GM18870 (cell line): ENCODE measurements around the gene SPON1.
"Not testable (repeated sequence)": the region's sequence is repeated elsewhere in the genome, so short reads cannot be mapped to it uniquely, and the experiment has no call there.

Source experiments
- ATAC-seq: cut with Tn5 transposase; IDR thresholded peaks from one replicate; pipeline ENCODE4 v1.9.1; 2021; ENCODE audit warnings: moderate library complexity; ENCODE audit not compliant: unreplicated experiment

SPON1 gene

DNA sequence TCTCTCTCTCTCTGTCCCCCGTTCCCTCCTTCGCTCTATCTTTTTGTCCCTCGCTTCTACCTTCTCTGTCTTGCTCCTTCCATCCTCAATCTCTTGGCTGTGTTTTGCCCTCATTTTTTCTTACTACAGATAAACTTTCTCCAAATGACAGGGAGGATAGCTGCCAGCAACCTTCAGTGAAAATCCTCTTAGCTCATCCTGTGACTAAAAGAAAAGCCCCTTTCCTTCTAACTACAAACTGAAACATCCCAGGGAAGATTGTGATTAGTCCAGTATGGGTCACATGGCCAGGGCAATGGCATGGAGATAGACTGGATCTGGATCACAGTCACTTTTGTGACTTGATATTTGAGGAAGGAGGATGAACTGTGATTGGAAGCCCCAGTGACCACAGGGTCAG is 10.4 kb downstream of the SPON1 start:
- no peak for ATAC-seq

DNA sequence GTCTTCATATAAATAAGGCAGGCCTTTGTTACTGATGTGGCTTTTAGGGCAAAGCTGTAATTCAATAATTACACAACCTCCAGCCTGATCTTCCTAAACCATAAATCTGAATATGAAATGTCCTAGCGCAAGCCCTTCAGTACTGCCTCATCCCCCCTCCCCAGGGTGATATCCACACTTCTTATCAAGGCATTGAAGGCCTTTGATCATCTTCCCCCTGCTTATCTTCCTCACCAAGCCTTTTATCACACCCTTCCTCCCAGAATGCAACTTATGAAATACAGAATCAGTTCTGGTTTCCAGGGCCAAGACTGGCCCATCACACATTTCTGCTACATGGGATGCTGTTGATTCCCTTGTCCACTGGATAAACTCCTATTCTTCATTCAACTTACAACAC is 12.1 kb downstream of the SPON1 start:
- ATAC-seq: no peak

DNA sequence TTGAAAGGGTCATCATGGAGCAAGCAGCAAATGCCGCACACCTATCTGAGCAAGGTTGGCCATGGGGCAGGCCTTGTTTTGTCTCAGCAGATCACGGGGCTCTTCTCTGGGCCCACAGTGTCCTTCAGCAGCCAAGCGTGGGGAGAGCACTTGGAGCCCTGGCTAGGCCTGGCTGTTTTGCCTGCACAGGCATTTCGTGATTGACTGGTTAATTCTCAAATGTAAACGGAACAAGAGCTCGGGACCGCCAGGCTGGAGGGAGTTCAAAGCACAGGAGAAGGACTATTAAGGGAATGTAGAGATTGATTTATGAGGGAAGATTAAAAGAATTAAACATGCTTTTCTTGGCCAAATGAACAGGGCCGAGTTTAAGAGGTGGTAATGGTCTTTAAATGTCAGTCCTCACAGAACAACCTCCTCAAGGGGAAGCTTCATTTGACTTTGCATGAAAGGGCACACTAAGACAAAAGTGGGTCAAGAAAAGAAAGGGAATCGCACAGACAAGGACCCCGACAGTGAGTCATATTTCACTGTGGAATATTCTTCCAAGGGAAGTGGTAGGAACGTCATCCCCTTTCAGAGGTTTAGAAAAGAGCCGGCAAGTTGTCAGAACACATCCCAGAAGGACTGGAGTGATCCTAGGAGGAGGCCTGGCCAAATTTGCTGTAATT is 20.7 kb downstream of the SPON1 start:
- ATAC-seq: no peak

DNA sequence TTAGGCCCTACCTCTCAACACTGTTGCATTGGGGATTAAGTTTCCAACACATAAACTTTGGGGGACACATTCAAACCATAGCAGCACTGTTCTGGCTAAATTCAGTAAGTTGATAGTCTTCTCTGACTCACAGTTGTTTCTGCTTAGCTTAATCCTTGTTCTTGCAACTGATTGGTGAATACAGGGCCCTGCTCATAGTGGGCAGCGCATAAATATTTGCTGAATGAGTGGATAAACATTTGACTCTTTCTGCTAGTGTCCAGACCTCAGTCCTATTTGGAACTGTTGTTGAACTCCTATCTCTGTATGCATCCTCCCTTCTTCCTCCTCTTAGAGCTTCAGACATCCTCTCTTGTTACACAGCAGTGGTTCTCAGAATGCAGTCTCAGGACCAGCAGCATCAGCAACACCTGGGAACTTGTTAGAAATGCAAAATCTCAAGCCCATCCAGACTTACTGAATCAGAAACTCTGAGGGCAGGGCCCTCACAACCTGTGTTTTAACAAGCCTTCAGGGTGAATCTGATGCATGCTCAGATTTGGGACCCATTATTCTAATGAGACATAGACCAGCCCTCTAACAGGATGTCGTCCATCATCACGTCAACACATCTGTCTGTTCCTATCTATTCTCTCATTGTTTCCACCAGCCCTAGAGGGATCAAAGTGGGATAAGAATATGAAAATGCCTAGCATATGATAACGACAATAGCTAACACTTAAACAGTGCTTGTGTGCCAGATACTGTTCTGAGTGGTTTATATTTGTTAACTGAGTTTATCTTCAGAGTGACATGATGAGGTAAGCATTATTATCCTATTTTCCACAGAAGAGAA is 22.3 kb downstream of the SPON1 start:
- no peak for ATAC-seq

DNA sequence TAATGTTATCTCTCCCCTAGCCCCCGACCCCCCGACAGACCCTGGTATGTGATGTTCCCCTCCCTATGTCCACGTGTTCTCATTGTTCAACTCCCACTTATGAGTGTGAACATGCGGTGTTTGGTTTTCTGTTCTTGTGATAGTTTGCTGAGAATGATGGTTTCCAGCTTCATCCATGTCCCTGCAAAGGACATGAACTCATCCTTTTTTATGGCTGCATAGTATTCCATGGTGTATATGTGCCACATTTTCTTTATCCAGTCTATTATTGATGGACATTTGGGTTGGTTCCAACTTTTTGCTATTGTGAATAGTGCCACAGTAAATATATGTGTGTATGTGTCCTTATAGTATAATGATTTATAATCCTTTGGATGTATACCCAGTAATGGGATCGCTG is 24.2 kb downstream of the SPON1 start:
- ATAC-seq: not testable (repeated sequence)

DNA sequence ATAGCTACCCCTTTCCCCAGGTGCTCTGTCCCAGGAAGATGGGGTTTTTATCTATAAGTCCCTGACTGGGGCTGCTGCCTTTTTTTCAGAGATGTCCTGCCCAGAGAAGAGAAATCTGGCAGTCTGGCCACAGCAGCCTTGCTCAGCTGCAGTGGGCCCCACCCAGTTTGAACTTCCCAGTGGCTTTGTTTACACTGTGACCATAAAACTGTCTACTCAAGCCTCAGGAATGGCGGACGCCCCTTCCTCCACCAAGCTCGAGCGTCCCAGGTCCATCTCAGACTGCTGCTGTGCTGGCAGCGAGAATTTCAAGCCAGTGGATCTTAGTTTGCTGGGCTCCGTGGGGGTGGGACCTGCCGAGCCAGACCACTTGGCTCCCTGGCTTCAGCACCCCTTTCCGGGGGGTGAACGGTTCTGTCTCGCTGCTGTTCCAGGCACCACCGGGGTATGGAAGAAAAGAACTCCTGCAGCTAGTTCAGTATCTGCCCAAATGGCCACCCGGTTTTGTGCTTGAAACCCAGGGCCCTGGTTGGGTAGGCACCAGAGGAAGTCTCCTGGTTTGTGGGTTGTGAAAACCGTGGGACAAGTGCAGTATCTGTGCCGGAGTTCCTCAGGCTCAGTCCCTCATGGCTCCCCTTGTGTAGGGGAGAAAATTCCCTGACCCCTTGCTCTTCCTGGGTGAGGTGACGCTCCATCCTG is 29.8 kb downstream of the SPON1 start:
- ATAC-seq: not testable (repeated sequence)

DNA sequence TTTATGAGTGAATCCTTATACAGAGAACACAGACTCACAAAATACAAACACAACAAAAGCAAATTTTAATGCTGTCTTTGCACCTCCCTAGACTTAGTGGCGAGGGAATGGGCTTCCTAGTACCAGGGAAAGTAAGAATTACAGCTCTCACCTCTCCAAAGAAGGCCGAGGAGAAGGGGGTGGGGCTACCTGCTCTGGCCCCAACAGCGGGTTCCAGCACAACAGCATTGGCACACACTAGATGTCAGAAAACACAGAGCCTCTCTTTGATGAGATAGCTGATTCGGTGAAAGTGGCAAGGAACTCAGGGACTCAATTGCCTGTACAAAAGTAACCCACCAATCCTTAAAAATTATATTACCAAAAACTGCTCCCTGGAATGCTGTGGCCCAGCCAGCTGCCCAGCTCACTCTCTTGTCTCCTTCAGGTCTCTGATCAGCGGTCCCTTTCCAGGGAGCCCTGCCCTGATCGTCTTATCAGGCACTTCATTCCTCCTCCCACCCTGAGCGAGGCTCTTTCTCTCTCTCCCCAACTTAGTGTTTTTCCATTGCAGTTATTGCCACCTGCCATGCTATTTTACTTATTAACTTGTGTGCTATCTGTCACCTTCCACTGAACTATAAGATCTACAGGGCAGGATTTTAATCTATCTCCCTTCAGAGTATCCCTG is 30.7 kb downstream of the SPON1 start:
- no peak for ATAC-seq

DNA sequence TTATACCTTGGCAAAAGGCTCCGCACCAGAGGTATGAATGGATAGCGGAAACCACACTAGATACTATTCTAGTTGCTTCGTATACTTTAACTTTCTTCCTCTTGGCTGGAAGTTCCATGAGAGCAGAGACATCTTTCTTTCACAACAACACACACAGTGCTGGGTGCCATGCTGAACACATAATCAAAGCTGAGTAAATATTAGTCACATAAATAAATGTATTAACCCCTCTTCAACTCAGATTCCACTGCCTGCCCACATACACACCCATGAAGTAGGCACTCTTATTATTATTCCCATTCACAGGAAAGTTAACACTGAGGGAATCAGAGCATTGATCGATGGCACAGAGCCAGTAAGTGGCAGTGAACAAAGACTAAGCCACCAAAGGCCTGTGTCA is 35.4 kb downstream of the SPON1 start:
- no peak for ATAC-seq

DNA sequence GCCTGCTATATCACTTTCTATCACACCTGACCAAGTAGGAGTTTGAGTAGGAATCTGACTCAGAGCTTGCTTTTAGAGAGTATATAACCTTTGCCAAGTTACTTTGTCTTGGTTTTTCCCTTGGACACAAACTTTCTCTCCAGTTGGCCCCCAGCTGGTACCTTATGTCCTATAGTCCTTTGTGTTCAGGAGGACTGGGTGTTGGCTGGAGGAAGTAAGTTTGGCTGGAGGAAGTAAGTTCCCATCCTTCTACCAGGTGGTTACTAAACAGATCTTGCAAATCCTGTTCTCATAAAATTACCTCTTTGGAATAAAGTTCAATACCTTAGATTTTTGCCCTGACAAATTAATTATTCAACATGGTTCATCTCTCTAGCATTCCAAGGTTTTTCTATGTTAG is 37.2 kb downstream of the SPON1 start:
- no peak for ATAC-seq

DNA sequence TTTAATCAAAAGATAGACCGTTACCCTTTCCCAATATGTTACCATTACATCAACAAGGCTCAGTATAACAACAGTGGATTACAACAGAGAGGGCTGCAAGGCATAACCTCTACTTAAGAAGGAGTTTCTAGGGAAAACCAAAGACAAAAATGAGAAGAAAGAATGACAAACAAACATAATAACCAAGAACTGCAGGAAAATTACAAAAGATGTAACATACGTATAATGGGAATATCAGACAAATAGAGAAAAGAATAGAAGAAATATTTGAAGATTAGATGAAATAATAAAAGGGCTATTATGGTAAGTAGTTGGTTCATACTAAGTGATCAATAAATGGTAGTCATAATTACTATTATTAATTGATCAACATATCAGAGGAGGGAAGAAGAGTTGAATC is 39.1 kb downstream of the SPON1 start:
- no peak for ATAC-seq

DNA sequence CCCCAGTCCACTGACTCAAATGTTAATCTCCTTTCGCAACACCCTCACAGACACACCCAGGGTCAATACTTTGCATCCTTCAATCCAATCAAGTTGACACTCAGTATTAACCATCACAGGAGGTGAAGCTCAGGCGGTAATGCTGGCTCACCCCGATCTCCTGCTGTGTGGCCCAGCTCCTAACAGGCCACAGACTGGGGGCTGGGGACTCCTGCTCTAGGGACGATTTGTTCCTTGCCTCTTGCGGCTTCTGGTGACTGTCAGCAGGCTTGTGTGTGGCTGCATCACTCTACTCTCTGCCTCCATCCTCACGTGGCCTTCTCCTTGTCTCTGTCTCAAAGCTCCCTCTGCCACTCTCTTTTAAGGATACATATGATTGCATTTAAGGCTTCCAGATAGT is 45.0 kb downstream of the SPON1 start:
- no peak for ATAC-seq

DNA sequence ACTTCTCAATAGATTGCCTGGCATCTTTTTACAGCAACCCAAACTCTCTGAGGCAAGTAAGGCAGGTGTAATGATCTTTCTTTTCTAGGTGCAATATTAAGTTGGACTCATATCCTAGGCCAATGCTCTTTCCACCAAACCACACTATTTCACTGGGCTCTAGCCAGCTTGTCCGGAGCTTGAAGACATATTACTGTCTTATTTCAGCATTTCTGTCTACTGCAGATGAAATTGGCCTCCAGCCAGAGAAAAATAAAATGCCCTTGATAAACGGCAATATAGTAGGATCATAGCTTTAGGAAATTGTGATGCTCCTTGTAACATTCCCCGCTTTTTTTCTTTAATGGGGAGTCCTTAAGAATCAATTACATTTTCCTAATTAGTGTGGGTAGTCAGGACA is 48.1 kb downstream of the SPON1 start:
- ATAC-seq: no peak

DNA sequence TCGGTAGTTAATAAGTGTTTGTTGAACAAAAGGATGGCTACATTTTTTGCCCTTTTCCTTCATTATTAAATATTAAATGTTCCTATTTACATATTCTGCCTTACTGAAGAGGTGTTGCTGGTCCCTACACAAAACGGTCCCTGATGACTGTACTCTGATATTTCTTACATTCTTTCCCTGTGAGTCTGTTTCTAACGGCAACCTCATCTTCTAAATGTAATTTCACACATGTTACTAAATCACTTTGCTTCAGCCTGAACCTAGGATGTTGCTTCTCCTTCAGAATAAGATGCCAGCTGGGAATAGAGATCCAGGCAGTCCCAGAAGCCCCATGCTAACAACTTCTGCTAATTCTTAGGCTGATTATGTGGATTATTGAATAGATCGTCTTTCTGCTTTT is 50.3 kb downstream of the SPON1 start:
- ATAC-seq: no peak

DNA sequence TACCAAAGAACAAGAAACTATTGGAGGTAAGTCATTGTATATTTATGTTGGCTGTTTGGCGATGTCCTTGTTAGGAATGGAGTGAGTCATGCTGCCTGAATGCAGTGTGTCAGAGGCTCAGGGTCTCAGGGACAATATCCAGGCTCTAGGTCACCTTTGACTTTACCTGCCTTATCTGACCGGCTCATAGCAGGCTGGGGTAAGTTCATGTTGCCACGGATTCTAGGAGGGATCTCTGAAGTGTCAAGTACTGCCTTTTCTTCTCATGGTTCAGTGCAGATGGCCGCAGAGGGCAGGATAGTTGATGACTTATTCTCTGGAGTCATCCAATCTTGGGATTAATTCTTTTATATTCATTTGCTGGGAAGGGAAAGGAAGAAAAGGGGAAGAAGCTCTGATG is 53.2 kb downstream of the SPON1 start:
- ATAC-seq: no peak

DNA sequence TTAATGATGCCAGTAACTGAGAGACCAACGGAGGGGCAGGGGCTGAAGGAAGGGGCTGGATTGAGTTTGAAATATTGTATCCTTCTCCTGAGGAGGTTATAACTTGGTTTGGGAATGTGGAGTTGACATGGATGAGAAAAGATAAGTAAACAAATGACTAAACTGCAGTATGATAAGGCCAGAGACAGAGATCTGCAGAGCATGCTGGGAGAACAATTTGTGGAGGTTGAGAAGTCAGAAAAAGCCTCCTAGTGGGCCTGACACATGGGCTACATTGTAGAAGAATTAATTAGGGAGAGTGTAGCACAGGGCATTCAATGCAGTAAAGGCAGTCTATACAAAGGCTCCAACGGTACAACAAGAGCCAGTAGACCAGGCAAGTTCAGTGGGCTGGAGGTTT is 55.9 kb downstream of the SPON1 start:
- ATAC-seq: no peak

DNA sequence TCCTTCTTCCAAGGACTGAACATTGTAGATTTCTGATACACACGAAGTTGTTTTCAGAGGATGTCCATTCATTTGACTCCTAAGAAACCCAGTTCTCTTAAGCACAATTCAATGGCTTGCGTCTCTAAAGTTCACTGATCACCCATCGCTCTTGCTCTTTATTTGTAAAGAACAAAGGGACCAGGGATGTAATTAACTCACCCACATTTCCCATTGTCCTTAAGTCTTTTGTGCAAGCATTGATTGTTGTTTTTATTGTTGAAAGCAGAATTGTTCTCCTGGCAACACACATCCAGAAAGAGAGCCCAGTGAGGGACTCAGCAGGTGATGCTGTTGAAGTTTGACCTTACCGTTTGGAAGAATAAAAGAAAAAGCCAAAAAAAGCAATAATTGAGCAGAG is 59.2 kb downstream of the SPON1 start:
- no peak for ATAC-seq

DNA sequence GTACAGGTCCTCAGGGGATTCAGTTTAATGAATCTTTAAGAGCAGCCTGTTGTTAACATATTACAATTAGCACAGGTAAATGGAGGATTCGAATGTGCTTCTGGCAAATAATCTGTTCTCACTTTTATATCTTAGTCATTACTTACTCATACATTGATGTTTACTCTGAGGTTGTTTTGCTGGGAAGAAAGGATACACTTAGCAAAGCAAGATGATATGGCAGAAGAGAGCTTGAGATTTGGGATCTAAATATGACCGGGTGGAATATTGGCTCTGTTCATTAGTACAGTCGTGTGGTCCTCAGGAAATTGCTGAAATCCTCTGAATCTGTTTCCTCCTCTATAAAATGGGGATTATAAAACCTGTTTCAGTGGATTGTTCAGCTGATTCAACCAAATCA is 59.7 kb downstream of the SPON1 start:
- no peak for ATAC-seq

DNA sequence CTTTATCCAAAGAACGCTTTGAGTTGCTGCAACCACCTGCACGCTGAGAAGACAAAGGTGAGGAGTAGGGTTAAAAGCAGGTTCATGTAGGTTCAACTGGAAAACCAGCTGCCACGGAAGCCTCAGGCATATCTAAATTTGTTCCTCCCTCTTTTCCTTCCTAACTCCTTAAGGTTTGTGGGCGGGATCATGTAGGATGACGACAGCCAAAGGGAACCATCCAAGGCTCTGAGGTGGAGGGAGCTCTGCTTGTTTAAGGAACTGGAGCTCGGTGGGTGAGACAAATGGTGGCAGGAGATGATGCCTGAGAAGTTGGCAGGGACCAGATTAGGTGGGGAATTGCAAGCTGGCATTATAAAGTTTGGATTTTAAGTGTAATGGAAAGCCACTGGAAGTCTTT is 60.3 kb downstream of the SPON1 start:
- ATAC-seq: no peak

DNA sequence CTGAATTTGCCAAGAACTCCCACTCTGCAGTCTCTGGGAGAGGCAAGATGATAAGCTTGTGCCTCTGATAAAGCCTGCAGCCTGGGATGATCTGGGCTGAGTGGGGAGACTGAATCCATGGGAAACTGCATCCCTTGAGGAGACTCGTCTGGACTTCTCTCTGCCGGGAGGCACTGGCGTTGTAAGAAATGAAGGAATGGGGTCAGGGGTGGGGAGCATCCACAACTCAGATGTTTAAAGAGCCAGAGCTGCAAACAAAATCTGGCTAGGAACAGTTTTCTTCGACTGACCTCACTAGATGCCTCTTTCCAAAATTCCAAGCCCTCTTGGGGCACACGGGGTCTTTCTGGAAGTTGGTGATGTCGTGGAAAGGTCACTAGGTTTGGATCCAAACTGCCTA is 64.4 kb downstream of the SPON1 start:
- ATAC-seq: no peak

DNA sequence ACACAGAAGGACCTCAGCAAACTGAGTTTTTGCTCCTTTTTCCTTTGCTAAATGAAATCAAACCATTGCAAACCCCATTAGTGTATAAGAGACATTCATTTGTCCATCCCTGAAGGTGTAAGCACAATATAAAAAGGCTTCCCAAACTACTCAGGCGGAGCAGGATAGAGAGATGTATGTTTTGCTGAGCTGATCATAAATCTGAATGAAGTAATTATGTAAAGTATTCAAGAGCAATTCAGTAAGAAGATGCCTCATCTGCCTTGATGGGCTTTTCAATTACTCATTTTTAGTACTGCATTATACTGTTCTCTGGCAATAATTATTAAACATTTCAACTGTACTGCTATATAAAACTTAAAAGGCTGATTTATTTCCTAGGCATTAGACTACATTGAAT is 65.0 kb downstream of the SPON1 start:
- no peak for ATAC-seq

DNA sequence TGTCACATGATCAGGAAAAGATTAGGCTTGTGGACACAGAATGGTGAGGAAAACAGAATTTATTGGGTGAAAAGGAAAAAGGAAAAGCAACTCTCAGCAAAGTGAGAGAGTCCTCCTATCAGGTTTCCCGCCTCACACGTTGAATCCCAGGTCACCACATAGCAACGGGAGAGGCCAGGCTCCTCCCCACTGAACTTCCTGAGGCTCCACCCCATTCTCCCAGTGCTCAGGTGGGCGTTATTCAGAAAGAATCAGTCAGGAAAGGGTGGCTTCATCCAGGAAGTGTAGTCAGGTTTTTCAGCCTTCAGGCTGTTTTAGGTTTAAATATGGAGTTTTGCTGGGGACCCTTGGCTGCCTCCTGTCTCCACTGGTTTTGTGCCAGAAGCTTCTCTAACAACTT is 66.9 kb downstream of the SPON1 start:
- no peak for ATAC-seq
